K562 (cell line): Measurements from ENCODE around the gene AASDH. TPM values are rescaled to one million over a fixed set of nuclear protein-coding genes. Genes with fewer than 3 reads are reported as not detected.

Source experiments
- ATF3 ChIP-seq, 2 experiments: fragments of 450-650 bp in 1 of 2; sonication (generic) in 1 of 2; formaldehyde crosslinking in 1 of 2; IDR thresholded peaks in 1 of 2; conservative IDR thresholded peaks in 1 of 2; 2 replicates each; pipeline versions ENCODE4 v1.6.1 to v1.8.1; 2016 to 2023; ENCODE audit warnings: mild to moderate bottlenecking in 2 of 2, moderate library complexity in 2 of 2, inconsistent platforms in 1 of 2, missing genetic modification reagents in 1 of 2
- BHLHE40 ChIP-seq: IDR thresholded peaks from 2 replicates; pipeline ENCODE4 v1.6.1; 2011; ENCODE audit warnings: low read length, improper control_type of control experiment
- FOSL1 ChIP-seq: fragments of 200-800 bp; sonication (Bioruptor generic); conservative IDR thresholded peaks from 2 replicates; pipeline ENCODE4 v1.6.1; 2016; ENCODE audit warnings: missing genetic modification characterization, missing compliant biosample characterization
- FOXA3 ChIP-seq, 2 experiments: fragments of 450-650 bp in 1 of 2; sonication (generic) in 1 of 2; formaldehyde crosslinking; IDR thresholded peaks in 1 of 2; conservative IDR thresholded peaks in 1 of 2; 2 replicates each; pipeline versions ENCODE4 v1.4.0 to v1.8.0; 2020 to 2022; ENCODE audit warnings: mild to moderate bottlenecking in 2 of 2, missing genetic modification reagents in 1 of 2
- KLF1 ChIP-seq: fragments of 450-650 bp; IDR thresholded peaks from 2 replicates; pipeline ENCODE4 v1.6.1; 2016; ENCODE audit warnings: missing genetic modification characterization, missing compliant biosample characterization
- MAZ ChIP-seq, 2 experiments: fragments of 450-650 bp in 1 of 2; sonication (generic) in 1 of 2; formaldehyde crosslinking; IDR thresholded peaks in 1 of 2; conservative IDR thresholded peaks in 1 of 2; 2 replicates each; pipeline versions ENCODE4 v1.4.0 to v1.5.0; 2020; ENCODE audit warnings: mild to moderate bottlenecking in 1 of 2, missing genetic modification reagents in 1 of 2
- NFE2L1 ChIP-seq: fragments of 450-650 bp; IDR thresholded peaks from 2 replicates; pipeline ENCODE4 v1.6.1; 2016; ENCODE audit warnings: missing genetic modification characterization, low read depth, mild to moderate bottlenecking, missing compliant biosample characterization, moderate library complexity, borderline replicate concordance
- REST ChIP-seq, 2 experiments: fragments of 450-650 bp; formaldehyde crosslinking in 1 of 2; IDR thresholded peaks; 2 replicates each; pipeline versions ENCODE4 v1.4.0 to v1.6.1; 2014 to 2020; ENCODE audit warnings: mild to moderate bottlenecking in 2 of 2, borderline replicate concordance in 1 of 2, low read depth in 1 of 2
- RHOXF2B ChIP-seq: fragments of 250-450 bp; sonication (Bioruptor Pico); conservative IDR thresholded peaks from 2 replicates; pipeline ENCODE4 v1.5.1; 2021
- ZNF77 ChIP-seq: fragments of 250-450 bp; sonication (Bioruptor Pico); IDR thresholded peaks from 2 replicates; pipeline ENCODE4 v1.5.0; 2020
- polyA plus RNA-seq, 8 experiments: library from polyadenylated mRNA; depleted of rRNA in 4 of 8; stranded (reverse) in 5 of 8; unstranded in 3 of 8; fragments of >200 nt; fragmentation: Nextera tagmentation in 2 of 8; fragmentation: Illumina TruSeq in 1 of 8; extraction: Ambion mirVana in 2 of 8; extraction: Trizol in 1 of 8; gene quantifications; 2 replicates each; pipeline versions ENCODE4 v1.2.1 to v1.2.3, GENCODE V29; 2011 to 2014; ENCODE audit warnings: inconsistent platforms in 1 of 8, missing spikeins in 1 of 8
- total RNA-seq, 7 experiments: library from RNA; depleted of rRNA in 6 of 7; stranded (reverse); fragments of >200 nt in 6 of 7; fragmentation: Illumina TruSeq in 2 of 7; extraction: Trizol in 2 of 7; gene quantifications; 2 replicates each; pipeline versions ENCODE4 v1.2.1 to v1.2.3, GENCODE V29; 2011 to 2021; ENCODE audit warnings: low replicate concordance in 1 of 7
- TF ChIP-seq, protein P1 (sequence below): sonication (generic); formaldehyde crosslinking; IDR thresholded peaks from 2 replicates; pipeline ENCODE4 v1.8.0; 2022; ENCODE audit warnings: mild to moderate bottlenecking, missing genetic modification reagents
- TF ChIP-seq, protein P2 (sequence below), 2 experiments: fragments of 450-650 bp in 1 of 2; IDR thresholded peaks; 2 replicates each; pipeline ENCODE4 v1.6.1; 2011 to 2017; ENCODE audit warnings: low read depth in 2 of 2, antibody characterized with exemption in 1 of 2, borderline replicate concordance in 1 of 2, low read length in 1 of 2, mild to moderate bottlenecking in 1 of 2, mixed read lengths in 1 of 2; ENCODE audit not compliant: control insufficient read depth in 1 of 2

AASDH gene
- total and polyA plus RNA-seq, 9 of the 15 experiments (the other 6 are each of a cell fraction or from before 2014, with no cell fraction given): 8.6 to 29.7 (median 13.7) TPM

GRCh38 chr4:56410247-56411062 is 23.2 kb upstream of the AASDH start (continued):
- TF ChIP-seq REST (IDR thresholded peaks at IDR 0.05; ENCODE audit: borderline replicate concordance) (peak; percentile 74), REST (CRISPR knock-in tag; IDR thresholded peaks at IDR 0.05; ENCODE audit: low read depth) (no peak), NFE2L1 (tag) (no peak), ATF3 (IDR thresholded peaks at IDR 0.05) (peak; percentile 51; the same call in 1 of the 2 replicates), ATF3 (CRISPR knock-in tag; conservative IDR thresholded peaks at IDR 0.05) (no peak), KLF1 (tag) (no peak), FOXA3 (CRISPR knock-in tag; conservative IDR thresholded peaks at IDR 0.05 in 1 of 2, IDR thresholded peaks at IDR 0.05 in 1 of 2) (peak in 1 of 2 experiments; percentile 81; a peak in 1 of 4 replicates), MAZ (CRISPR knock-in tag; conservative IDR thresholded peaks at IDR 0.05 in 1 of 2, IDR thresholded peaks at IDR 0.05 in 1 of 2) (no peak), FOSL1 (tag) (peak; percentile 77), ZNF77 (CRISPR knock-in tag) (no peak), BHLHE40 (no peak), RHOXF2B (CRISPR knock-in tag) (no peak)
- TF ChIP-seq, protein P1, sequence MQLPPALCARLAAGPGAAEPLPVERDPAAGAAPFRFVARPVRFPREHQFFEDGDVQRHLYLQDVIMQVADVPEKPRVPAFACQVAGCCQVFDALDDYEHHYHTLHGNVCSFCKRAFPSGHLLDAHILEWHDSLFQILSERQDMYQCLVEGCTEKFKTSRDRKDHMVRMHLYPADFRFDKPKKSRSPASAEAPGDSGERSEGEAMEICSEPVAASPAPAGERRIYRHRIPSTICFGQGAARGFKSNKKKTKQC: no peak
- TF ChIP-seq, protein P2, sequence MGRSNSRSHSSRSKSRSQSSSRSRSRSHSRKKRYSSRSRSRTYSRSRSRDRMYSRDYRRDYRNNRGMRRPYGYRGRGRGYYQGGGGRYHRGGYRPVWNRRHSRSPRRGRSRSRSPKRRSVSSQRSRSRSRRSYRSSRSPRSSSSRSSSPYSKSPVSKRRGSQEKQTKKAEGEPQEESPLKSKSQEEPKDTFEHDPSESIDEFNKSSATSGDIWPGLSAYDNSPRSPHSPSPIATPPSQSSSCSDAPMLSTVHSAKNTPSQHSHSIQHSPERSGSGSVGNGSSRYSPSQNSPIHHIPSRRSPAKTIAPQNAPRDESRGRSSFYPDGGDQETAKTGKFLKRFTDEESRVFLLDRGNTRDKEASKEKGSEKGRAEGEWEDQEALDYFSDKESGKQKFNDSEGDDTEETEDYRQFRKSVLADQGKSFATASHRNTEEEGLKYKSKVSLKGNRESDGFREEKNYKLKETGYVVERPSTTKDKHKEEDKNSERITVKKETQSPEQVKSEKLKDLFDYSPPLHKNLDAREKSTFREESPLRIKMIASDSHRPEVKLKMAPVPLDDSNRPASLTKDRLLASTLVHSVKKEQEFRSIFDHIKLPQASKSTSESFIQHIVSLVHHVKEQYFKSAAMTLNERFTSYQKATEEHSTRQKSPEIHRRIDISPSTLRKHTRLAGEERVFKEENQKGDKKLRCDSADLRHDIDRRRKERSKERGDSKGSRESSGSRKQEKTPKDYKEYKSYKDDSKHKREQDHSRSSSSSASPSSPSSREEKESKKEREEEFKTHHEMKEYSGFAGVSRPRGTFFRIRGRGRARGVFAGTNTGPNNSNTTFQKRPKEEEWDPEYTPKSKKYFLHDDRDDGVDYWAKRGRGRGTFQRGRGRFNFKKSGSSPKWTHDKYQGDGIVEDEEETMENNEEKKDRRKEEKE (IDR thresholded peaks at IDR 0.05; ENCODE audit: borderline replicate concordance in 1 of 2, control insufficient read depth in 1 of 2, low read depth in 2 of 2, low read length in 1 of 2): no peak
